GM18499 (cell line): Measurements from ENCODE around the gene ATP6V1G1.

Experiments
- ATAC-seq: cut with Tn5 transposase; IDR thresholded peaks from one replicate; pipeline ENCODE4 v1.9.1; 2021; ENCODE audit warnings: moderate number of reproducible peaks; ENCODE audit not compliant: insufficient read depth, unreplicated experiment

Gene ATP6V1G1, protein sequence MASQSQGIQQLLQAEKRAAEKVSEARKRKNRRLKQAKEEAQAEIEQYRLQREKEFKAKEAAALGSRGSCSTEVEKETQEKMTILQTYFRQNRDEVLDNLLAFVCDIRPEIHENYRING

DNA sequence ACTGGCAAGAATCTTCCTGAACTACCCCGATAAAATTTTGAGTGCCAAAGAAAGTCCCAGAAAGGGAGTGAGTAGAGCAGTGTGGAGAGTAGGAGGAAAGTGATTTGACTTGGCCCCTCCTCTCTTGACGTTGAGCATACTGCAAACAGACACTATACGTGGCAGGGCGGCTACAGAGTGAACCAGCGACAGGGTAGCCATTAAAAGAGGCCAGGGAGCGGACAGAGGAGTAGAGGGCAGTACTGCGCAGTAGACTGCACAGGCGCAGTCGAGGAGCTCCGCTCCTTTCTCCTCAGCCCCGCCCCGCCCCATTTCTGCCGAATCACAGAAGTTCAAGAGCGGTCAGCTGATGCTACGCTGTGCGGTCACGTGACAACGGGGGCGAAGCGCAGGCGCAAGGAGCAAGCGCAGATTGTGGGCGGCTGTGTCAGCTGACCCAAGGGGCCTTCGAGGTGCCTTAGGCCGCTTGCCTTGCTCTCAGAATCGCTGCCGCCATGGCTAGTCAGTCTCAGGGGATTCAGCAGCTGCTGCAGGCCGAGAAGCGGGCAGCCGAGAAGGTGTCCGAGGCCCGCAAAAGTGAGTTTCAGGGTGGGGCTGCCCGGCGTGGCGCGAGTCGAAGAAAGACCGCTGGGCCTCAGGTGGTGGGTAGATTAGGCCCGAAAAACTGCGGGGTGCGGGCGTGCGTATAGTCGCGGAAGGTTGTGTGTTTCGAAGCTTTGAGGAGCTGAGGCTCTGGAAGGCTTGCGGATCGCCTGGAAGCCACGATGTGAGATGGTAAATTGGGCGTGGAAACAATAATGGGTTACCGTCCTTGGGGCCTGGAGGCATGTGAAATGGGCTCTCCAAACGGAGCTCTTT is at the start of gene ATP6V1G1:
TSS of gene ATP6V1G1 (plus strand) at position 425 of the 858 bp plus-strand sequence. CDS start at position 495, 70 bp downstream.
- peak; percentile 88 for ATAC-seq

DNA sequence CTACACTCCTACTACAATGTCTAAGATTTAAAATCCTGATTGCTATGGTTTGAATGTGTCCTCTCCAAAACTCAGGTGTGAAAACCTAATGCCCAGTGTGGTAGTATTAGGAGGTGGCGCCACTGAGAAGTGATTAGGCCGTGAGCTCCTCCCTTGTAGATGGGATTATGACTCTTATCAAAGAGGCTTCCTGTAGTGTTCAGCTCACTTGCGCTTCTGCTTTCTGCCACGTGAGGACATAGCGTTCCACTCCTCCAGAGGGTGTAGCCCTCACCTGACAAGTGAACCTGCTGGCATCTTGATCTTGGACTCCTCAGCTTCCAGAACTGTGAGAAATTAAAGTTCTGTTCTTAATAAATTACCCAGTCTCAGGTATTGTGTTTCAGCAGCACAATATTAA is 49.3 kb upstream of the ATP6V1G1 start:
- no peak for ATAC-seq

DNA sequence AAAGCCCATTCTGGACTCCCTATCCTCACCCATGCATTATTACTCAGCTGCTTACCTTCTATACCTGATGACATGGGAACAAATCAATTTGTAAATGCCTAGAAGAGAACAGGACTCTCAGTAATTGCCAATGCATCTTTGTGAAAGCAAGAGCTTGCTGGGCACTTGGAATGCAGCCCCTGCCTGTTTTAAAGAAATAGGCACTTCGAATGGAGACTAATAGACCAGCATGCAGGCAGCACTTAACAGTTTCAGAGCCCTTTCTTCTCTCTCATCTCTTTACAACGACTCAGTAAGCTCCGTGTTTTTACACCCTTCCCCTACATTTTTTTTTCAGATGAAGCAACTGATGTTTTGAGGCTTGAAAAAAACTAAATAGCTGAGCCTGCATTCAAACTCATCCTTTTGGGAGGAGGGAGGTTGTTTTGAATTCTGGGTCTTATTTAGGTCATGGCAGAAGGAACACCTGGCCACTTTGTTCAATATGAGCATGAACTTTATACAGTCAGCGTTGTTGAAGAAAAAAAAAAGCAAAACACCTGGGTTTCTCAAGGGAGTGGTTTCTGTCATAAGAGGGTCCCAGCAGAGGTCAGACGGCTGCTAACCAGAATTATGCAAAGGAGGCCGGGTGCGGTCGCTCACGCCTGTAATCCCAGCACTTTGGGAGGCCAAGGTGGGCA is 47.7 kb upstream of the ATP6V1G1 start:
- ATAC-seq, result no peak

DNA sequence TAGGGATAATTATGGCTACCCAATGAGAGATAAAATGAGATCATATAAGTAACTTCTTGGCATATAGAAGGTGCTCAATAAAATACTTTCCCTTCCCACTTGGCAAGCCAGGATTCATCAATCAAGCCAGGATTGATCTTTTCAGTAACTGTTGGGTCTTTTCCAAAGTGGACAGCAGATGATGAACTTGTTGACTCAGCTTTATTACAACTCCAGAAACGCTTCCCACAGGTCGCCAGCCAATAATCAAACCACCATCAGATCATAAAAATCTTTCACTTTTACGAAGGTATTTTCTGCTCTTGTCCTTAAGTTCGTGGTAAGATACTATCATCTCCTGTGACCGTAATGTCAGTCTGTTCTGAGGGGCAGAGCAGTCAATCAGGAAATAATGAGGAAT is 42.5 kb upstream of the ATP6V1G1 start:
- ATAC-seq, result no peak

DNA sequence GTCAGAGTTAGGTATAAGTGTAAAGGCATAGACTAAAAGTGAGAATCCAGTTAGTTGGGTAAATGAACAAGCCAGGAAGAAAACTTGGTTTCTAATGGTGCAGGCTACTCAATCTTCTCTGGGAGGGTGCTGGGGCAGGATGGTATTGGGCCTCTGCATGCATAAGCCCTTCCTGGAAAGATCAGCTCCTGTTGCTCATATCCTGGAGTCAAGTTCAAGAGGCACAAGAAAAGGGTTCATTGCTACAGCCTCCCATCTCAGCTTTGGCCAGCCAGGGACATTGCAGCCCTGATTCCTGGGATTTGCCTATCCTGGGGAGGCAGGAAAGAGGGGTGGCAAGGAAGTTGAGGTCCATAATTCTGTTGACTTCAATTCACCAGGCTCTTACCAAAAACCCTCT is 40.7 kb upstream of the ATP6V1G1 start:
- no peak for ATAC-seq

DNA sequence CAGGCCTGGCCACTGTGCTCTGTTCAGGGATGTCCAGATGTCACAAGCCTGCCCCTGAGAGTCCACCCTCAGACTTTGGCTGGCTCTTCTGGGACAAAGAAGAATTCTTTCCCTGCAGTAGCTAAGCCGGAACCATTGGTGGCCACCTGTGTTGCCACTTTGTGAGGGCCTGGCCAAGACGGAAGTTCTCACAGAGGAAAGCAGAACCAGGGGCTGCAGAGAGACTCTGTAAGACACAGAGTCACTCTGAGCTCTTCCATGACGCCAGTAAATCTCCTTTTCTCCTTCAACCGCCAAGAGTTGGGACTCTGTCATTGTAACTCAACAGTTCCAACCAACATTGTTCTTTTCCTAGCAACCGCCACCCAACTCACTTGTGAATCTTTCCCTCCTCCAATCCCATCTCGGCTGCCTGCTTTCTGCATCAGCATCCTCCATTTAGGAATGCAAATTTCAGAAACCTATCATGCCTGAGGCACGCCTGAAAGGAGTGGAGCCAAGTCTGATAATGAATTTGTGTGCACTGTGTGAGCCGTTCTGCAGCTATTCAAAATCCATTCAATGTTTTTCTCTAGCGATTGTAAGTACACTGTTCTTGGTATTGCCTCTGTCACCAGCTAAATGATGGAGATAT is 37.8 kb upstream of the ATP6V1G1 start:
- ATAC-seq, result no peak

DNA sequence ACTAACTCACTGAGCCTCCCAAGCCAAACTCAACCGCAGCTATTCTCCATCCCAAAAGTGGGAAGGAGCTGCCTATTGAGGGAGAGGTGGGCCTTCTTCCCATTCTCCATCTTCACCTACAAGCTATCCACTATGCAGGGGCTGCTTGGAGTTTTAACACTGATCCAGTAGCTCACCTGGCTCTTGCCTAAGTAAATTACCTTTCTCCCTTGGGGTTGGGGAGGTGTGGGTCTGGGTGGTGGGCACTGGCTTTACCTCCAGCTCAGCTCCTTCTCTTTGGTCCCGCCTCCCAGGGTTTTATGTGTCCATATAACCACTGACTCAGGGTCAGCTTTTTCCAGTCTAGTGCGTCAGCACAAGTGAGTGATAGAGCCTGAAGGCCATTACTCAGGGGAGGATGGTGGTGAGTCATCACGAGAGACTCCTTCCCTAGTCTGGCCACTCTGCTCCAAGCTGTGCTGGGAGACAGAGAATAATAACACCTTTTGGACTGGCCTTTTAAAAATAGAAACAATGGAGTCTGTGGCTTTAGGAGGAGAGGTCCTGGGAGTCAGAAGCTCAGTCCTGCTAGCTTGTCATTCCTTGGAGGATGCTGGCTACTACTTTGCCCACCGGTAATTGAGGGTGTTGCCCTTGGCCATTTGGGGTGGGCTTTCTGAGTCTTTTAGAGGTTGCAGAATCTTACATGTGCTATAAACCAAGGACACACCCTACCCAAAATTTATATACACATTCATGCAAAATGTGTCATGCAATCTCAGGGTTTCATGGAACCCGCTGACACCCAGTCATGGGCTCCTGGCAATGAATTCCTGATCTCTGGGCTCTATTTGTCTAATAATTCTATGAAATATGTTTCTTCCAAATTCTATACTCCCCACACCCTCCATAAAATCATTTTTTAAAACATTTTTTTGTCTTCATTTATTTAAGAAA is 35.6 kb upstream of the ATP6V1G1 start:
- no peak for ATAC-seq

DNA sequence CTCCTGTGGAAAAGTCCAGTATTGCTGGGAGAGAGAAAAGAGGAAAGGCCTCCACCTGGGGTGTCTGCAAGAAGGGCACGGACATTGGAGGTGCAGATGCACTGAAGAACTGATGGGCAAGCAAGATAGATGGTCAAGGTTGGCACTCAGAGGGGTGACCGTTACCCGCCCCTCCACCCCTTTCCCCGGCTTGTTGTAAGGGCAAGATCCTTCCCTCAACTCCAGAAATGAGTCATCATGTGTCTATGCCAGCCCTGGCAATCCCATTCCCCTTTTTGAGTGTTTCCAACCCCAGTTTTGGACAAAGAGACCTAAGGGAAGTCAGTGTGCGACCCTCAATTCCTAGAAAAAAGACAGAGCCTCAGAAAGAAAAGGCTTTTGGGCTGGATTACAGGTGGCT is 34.9 kb upstream of the ATP6V1G1 start:
- no peak for ATAC-seq

DNA sequence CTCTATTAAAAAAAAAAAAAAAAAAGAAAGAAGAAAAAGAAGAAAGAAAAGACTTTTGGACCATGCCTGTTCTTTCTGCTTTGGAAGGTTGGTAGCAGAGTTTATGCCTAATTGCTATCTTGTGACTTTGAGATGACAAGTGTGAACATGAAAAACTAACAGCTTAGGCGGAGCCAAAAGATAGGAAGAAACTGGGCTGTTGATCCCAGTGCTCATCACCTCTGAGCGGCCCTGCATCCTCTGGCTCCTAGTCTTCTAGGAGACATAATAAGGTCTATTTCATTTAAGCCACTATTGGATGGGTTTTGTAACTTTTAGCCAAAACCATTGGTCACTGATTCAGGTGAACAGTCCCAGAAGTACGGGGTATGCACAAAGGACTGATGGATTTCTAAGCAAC is 34.4 kb upstream of the ATP6V1G1 start:
- ATAC-seq, result no peak

DNA sequence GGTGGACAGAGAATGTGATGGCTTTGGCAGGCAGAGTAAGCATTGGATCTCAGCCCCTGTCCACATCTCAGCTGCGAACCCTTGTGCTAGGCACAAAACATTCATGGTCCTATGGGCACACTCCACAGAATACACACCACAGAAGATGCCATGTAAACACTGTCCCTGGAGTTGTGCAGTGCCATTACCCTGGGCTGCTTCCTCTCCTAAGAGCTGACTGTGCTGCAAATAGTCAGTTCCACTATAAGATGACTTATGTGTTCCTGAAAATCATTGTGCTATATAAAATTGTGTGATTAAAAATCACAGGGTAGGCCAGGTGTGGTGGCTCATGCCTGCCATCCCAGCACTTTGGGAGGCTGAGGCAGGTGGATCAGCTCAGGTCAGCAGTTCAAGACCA is 31.9 kb upstream of the ATP6V1G1 start:
- no peak for ATAC-seq

DNA sequence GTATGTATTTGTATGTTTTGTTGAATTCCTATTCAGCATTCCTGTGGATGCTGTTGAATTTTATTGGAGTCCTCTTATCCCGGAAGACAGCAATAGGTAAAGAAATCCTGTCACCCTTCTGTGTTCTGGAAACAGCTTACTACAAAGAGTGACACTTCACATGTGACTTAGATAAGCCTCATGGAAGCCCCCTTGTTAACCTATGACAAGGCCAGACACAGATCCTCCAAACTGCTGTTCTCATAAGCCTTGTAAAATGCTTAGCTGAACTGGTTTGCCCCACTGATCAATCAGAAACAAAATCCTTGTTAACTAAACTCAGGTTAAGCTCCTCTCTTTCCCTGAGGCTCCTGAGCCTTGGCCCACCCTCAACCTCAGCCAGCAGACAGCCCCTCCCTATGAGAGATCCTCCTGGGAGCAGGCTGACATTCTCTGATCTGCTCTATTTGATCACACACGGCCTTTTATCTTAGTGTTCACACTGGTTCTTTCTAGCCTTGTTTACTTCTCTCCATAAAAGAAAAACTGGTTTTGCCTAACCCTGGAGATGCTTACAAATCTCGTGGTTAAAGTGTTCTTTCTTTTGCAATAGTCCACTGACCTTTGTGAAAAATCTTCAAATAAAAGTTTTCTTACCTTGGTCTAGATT is 29.4 kb upstream of the ATP6V1G1 start:
- ATAC-seq, result no peak

DNA sequence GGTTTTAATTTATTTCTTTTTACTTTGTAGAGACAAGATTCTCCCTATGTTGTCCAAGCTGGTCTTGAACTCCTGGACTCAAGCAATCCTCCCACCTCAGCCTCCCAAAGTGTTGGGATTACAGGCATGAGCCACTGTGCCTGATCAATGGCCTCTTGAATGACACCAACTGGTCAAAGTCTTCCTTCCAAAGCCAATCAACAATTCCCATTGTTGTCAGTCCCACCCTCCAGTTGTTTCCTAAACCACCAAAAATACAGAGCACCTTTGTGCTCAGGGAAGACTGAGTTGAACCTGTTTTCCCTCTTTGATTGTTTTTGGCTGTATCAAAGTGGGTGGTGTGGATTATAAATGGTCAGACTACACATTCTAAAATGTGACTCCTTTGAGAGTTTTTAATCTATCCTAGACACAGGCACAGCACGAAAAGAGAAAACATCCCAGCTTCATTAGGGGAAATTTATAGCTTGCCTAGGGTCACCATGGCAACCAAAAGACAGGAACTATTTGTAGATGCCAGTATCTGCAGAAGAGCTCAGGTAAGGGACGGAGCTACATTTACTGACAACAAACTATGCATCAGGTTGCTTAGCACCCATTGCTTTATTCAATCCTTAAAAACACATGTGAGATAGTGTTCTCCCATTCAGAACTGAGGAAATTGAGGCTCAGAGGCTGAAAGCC is 27.6 kb upstream of the ATP6V1G1 start:
- ATAC-seq, result no peak

DNA sequence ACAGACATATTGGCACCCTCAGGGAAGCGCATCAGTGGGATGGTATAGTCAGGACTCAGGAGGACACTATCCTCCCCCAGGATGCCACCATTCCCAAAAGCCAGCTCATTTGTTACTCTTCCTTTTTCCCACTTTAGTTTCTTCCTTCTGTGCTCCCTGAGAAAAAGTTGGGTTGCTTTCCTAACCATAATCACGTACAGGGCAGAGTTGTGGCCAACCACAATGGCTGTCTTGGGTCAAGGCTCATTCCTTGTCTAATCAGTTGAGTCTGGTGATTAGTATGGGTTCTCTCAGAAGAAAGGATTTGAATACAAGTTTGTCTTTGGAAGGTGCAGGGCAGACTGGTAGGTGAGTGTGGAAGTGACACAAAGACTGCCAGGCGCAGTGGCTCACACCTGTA is 26.6 kb upstream of the ATP6V1G1 start:
- ATAC-seq, result no peak

DNA sequence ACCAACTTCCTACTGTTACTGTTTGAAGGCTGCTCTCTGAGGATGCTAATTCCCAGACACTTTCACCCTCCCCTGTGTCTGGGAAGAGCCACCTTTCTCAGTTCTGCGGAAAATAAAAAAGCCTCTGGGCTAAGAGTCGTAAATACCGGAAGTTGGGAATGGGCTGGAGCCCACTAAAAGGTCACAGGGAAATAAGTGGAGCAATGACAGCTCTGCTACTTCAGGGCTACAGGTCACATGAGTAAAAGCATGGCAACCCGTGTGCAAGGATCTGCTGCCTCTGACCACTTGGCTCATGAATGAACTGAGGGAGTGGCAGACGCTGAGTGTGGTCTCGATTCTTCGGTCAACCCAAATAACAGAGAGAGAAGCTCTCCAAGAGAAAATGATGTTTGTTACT is 25.8 kb upstream of the ATP6V1G1 start:
- ATAC-seq, result no peak

DNA sequence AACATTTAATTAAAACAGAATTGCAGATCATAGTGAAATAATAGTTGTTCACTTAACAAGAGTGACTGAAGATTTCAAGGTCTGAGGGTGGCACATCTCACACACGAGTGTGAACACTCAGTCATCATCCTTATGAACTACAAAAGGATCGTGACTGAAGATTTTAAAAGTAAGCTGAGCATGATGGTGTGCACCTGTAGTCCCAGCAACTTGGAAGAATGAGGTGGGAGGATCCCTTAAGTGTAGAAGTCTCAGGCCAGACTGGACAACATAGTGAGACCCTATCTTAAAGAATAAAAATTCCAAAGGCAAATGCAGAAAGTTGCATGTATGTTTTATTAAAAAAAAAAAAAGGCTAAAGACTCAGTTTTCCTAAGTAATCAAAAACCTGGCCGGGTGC is 22.4 kb upstream of the ATP6V1G1 start:
- no peak for ATAC-seq

DNA sequence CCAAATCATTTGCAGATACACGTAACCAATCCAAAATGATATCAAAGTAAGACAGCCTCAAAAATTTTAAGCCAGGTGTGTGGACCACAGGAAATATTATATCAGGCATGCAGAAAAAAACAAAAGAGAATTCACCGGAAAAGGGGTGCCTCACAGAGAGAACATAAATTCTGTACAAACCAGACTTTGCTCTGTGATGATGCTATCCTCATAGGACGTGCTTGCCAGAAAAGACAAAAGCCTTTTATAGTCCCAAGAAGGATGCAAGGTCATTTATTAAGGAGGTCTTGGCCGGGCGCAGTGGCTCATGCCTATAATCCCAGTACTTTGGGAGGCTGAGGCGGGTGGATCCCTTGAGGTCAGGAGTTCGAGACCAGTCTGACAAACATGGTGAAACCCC is 16.8 kb upstream of the ATP6V1G1 start:
- ATAC-seq, result no peak

DNA sequence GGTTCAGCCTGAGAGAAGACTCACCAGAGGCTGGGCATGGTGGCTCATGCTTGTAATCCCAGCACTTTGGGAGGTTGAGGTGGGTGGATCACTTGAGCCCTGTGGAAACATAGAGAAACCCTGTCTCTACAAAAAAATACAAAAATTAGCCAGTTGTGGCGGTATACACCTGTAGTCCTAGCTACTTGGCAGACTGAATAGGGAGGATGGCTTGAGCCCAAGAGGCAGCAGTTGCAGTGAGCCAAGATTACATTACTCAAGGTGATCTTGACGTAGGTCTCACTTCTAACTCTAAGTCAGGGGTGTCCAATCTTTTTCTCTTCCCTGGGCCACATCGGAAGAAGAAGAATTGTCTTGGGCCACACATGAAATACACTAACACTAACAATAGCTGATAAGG is 16.2 kb upstream of the ATP6V1G1 start:
- no peak for ATAC-seq

DNA sequence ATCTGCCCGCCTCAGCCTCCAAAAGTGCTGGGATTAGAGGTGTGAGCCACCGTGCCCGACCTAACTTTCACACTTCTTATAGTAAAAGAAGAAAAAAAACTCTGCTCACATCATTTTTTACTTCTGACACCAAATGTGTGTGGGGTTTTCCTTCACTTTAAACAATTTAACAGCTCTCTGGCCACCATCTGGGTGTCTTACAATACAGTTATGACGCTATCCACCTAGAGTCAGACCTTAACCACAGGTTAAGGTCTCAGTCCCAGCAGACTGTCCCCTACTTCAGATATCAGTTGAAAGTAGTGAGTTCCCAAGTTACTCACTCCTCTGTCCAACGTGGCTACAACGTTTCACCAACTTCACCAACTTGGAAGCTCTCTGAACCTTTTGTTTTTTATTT is 15.4 kb upstream of the ATP6V1G1 start:
- ATAC-seq, result no peak

DNA sequence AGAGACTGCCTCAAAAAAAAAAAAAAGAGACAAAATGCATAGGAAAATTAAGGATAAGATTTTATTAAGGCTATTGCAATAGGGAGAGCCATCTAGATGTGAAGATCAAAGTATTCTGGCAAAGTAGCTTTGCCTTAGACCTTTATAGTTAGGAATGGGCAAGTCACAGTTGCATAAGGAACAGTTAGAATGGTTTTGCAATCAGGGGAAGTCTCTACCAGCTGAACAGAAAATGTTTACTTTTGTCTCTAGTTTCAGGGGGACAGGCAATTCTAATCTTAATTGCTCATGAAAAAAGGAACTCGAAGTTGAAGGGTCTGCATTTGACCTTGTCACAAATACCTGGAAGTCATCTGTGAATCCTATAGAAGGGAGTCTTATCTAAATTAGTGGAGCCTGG is 13.1 kb upstream of the ATP6V1G1 start:
- no peak for ATAC-seq
